Prostate gland (tissue), 2 donors: ENCODE results near the gene TGFB2.

Experiments used
- POLR2A ChIP-seq: fragments of 450-650 bp; IDR thresholded peaks from one replicate; pipeline ENCODE4 v1.6.1; 2016; ENCODE audit warnings: antibody characterized with exemption, mild to moderate bottlenecking
- POLR2AphosphoS5 ChIP-seq: sonication (generic); formaldehyde crosslinking; IDR thresholded peaks from one replicate; pipeline ENCODE4 v1.6.1; 2017; ENCODE audit warnings: antibody characterized with exemption
- TF ChIP-seq, protein P1 (sequence below), 4 experiments: fragments of 200-600 bp in 2 of 4; fragments of 450-650 bp in 2 of 4; sonication (generic) in 2 of 4; IDR thresholded peaks; 1 replicate in 3 of 4; 2 replicates in 1 of 4; pipeline ENCODE4 v1.5.1; 2016 to 2019; ENCODE audit warnings: antibody characterized with exemption in 4 of 4, mild to moderate bottlenecking in 2 of 4, moderate library complexity in 2 of 4

DNA sequence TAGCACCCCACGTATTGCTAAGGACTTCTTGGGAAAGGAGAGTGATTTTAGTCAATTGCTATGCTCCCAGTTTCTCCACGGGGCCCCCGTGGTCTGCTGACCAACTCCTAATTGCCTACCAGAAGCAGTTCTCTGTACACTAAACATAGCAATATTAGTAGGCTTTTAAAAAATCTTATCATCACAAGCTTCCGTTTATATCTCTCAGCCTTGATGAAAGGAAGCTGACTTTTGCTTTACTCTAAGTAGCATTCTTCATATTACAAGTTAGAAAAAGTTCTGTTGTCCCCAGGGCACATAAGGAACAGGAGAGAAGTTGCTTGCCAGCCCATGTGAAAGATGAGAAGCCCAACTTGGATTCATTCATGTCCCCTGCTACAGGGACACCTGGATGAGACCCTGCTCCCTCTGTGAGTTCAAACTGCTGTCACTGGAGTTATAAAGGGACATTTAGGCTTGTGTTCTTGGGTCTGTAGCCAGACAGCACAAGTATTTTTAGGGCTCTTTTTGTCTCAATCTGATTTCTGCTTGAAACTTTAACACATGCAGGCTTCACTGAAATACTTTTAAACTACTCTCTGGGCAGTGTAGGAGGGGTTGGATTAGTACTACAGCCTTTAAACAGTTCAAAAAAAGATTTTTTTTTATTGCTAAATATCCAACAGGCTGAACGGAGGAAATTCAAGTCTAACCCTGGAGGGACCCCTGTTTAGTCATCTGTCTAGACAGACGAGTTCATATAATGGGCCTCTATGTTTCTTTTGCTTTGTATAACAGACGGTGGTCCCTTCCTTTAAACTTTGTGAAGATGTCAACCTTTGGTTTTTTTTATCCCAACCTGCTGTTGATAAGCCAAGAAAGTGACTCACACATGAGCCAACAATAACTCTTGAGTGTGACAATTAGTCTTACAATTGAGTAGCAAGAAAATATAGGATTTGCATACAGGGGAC, 29.5 kb downstream of the TGFB2 start:
- TF ChIP-seq, protein P1, sequence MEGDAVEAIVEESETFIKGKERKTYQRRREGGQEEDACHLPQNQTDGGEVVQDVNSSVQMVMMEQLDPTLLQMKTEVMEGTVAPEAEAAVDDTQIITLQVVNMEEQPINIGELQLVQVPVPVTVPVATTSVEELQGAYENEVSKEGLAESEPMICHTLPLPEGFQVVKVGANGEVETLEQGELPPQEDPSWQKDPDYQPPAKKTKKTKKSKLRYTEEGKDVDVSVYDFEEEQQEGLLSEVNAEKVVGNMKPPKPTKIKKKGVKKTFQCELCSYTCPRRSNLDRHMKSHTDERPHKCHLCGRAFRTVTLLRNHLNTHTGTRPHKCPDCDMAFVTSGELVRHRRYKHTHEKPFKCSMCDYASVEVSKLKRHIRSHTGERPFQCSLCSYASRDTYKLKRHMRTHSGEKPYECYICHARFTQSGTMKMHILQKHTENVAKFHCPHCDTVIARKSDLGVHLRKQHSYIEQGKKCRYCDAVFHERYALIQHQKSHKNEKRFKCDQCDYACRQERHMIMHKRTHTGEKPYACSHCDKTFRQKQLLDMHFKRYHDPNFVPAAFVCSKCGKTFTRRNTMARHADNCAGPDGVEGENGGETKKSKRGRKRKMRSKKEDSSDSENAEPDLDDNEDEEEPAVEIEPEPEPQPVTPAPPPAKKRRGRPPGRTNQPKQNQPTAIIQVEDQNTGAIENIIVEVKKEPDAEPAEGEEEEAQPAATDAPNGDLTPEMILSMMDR (IDR thresholded peaks at IDR 0.05): no peak
- TF ChIP-seq POLR2A: no peak
- TF ChIP-seq POLR2AphosphoS5: no peak
